H9 (cell line): Measurements from ENCODE around the gene PTTG2. TPM values are rescaled to one million over a fixed set of nuclear protein-coding genes. Genes with fewer than 3 reads are reported as not detected.

Experiments used
- DNase-seq: peaks from one replicate; pipeline ENCODE4 v3.0.0-alpha.2; 2017
- H2AFZ ChIP-seq: one replicate; pipeline ENCODE4 v1.6.1; 2013; ENCODE audit warnings: mild to moderate bottlenecking, low read length, control low read depth, moderate library complexity
- H2AK5ac ChIP-seq: 2 replicates; pipeline ENCODE4 v1.6.1; 2013; ENCODE audit warnings: low read length, control low read depth, mixed read lengths; ENCODE audit not compliant: insufficient read length
- H2BK120ac ChIP-seq: one replicate; pipeline ENCODE4 v1.6.1; 2013; ENCODE audit warnings: low read depth, mild to moderate bottlenecking, low read length, control low read depth, inconsistent platforms; ENCODE audit not compliant: poor library complexity, severe bottlenecking
- H2BK12ac ChIP-seq: 2 replicates; pipeline ENCODE4 v1.6.1; 2013; ENCODE audit warnings: low read length, control low read depth, mixed read lengths, low read depth; ENCODE audit not compliant: insufficient read length
- H2BK15ac ChIP-seq: 2 replicates; pipeline ENCODE4 v1.6.1; 2013; ENCODE audit warnings: low read depth, low read length, control low read depth
- H2BK20ac ChIP-seq: one replicate; pipeline ENCODE4 v1.6.1; 2013; ENCODE audit warnings: low read depth, mild to moderate bottlenecking, low read length, control low read depth, inconsistent platforms; ENCODE audit not compliant: poor library complexity, severe bottlenecking
- H2BK5ac ChIP-seq: 2 replicates; pipeline ENCODE4 v1.6.1; 2013; ENCODE audit warnings: low read length, control low read depth, mixed read lengths; ENCODE audit not compliant: insufficient read length
- H3K14ac ChIP-seq: 2 replicates; pipeline ENCODE4 v1.6.1; 2013; ENCODE audit warnings: low read length, control low read depth; ENCODE audit not compliant: insufficient read depth
- H3K18ac ChIP-seq: 2 replicates; pipeline ENCODE4 v1.6.1; 2013; ENCODE audit warnings: low read depth, mild to moderate bottlenecking, mixed read lengths, low read length, control low read depth; ENCODE audit not compliant: insufficient read length
- H3K23ac ChIP-seq: 2 replicates; pipeline ENCODE4 v1.6.1; 2013; ENCODE audit warnings: low read length, control low read depth, mixed read lengths, low read depth; ENCODE audit not compliant: insufficient read length
- H3K23me2 ChIP-seq: 2 replicates; pipeline ENCODE4 v1.6.1; 2013; ENCODE audit warnings: low read depth, mild to moderate bottlenecking, mixed read lengths, low read length, control low read depth; ENCODE audit not compliant: insufficient read length, poor library complexity, severe bottlenecking
- H3K27ac ChIP-seq: 2 replicates; pipeline ENCODE4 v1.5.1; 2013; ENCODE audit warnings: low read length, control low read depth, mixed read lengths, low read depth; ENCODE audit not compliant: insufficient read length
- H3K27me3 ChIP-seq: 2 replicates; pipeline ENCODE4 v1.6.1; 2013; ENCODE audit warnings: low read length, control low read depth, inconsistent platforms; ENCODE audit not compliant: insufficient read depth
- H3K4ac ChIP-seq: 2 replicates; pipeline ENCODE4 v1.6.1; 2013; ENCODE audit warnings: low read depth, mild to moderate bottlenecking, control low read depth, inconsistent platforms, low read length, moderate library complexity
- H3K4me1 ChIP-seq: 2 replicates; pipeline ENCODE4 v1.6.1; 2013; ENCODE audit warnings: low read length, control low read depth, inconsistent platforms; ENCODE audit not compliant: insufficient read depth
- H3K4me2 ChIP-seq: 2 replicates; pipeline ENCODE4 v1.6.1; 2013; ENCODE audit warnings: low read length, control low read depth, mixed read lengths; ENCODE audit not compliant: insufficient read length, insufficient read depth
- H3K56ac ChIP-seq: 2 replicates; pipeline ENCODE4 v1.6.1; 2013; ENCODE audit warnings: low read depth, mild to moderate bottlenecking, mixed read lengths, low read length, control low read depth; ENCODE audit not compliant: insufficient read length
- H3K79me1 ChIP-seq: 2 replicates; pipeline ENCODE4 v1.6.1; 2013; ENCODE audit warnings: low read depth, mild to moderate bottlenecking, moderate library complexity, low read length, control low read depth, inconsistent platforms; ENCODE audit not compliant: insufficient read depth, poor library complexity, severe bottlenecking
- H3K79me2 ChIP-seq: 2 replicates; pipeline ENCODE4 v1.6.1; 2013; ENCODE audit warnings: low read length, control low read depth, inconsistent platforms; ENCODE audit not compliant: insufficient read depth
- H3K9ac ChIP-seq: 2 replicates; pipeline ENCODE4 v1.6.1; 2013; ENCODE audit warnings: low read length, control low read depth, mixed read lengths; ENCODE audit not compliant: insufficient read length; ENCODE audit errors: extremely low read depth
- H3K9me3 ChIP-seq: one replicate; pipeline ENCODE4 v1.6.1; 2013; ENCODE audit warnings: low read depth, low read length, inconsistent platforms; ENCODE audit not compliant: control insufficient read depth
- H3T11ph ChIP-seq: one replicate; pipeline ENCODE4 v1.6.1; 2013; ENCODE audit warnings: mild to moderate bottlenecking, low read length, control low read depth, inconsistent platforms
- H4K20me1 ChIP-seq: one replicate; pipeline ENCODE4 v1.6.1; 2013; ENCODE audit not compliant: control insufficient read depth, insufficient read length, insufficient read depth
- H4K5ac ChIP-seq: 2 replicates; pipeline ENCODE4 v1.6.1; 2013; ENCODE audit warnings: low read depth, mild to moderate bottlenecking, mixed read lengths, low read length, control low read depth; ENCODE audit not compliant: insufficient read length
- H4K8ac ChIP-seq: replicated peaks from 2 replicates; pipeline ENCODE4 v1.6.1; 2013; ENCODE audit warnings: low read length, control low read depth, mixed read lengths, low read depth; ENCODE audit not compliant: insufficient read length
- H4K91ac ChIP-seq: 2 replicates; pipeline ENCODE4 v1.6.1; 2013; ENCODE audit warnings: low read depth, mild to moderate bottlenecking, moderate library complexity, mixed read lengths, low read length, control low read depth; ENCODE audit not compliant: insufficient read length
- H3K27ac Mint-ChIP-seq, 3 experiments: 2 replicates in 2 of 3; 3 replicates in 1 of 3; pipeline ENCODE4 v1.8.0; 2020 to 2021; ENCODE audit warnings: mixed read lengths in 3 of 3, mild to moderate bottlenecking in 1 of 3, moderate library complexity in 1 of 3
- H3K27me3 Mint-ChIP-seq: 2 replicates; pipeline ENCODE4 v1.8.0; 2021; ENCODE audit warnings: low read depth, mild to moderate bottlenecking, moderate library complexity, mixed read lengths
- H3K36me3 Mint-ChIP-seq, 3 experiments: 2 replicates in 2 of 3; 3 replicates in 1 of 3; pipeline ENCODE4 v1.8.0; 2020 to 2021; ENCODE audit warnings: low read depth in 3 of 3, mixed read lengths in 3 of 3; ENCODE audit not compliant: insufficient read depth in 1 of 3
- H3K4me1 Mint-ChIP-seq, 2 experiments: 2 replicates each; pipeline ENCODE4 v1.8.0; 2020; ENCODE audit warnings: mixed read lengths in 2 of 2
- H3K4me3 Mint-ChIP-seq, 2 experiments: 2 replicates in 1 of 2; 3 replicates in 1 of 2; pipeline ENCODE4 v1.8.0; 2020 to 2021; ENCODE audit warnings: mild to moderate bottlenecking in 2 of 2, mixed read lengths in 2 of 2, moderate library complexity in 1 of 2
- H3K9me3 Mint-ChIP-seq, 2 experiments: 2 replicates in 1 of 2; 3 replicates in 1 of 2; pipeline ENCODE4 v1.8.0; 2020; ENCODE audit warnings: mild to moderate bottlenecking in 2 of 2, mixed read lengths in 2 of 2, moderate library complexity in 1 of 2
- WGBS: extraction: QIAGEN DNeasy Blood & Tissue Kit; methylation state at CpG from one replicate; pipeline ENCODE4 v1.1.7; 2013; ENCODE audit warnings: missing lambda C conversion rate, low lambda C conversion rate, mixed read lengths; ENCODE audit not compliant: insufficient read length; ENCODE audit errors: extremely low coverage; 5-methylcytosine and 5-hydroxymethylcytosine counted together
- total RNA-seq: library from RNA; stranded (reverse); gene quantifications from 2 replicates; pipeline ENCODE4 v1.2.1, GENCODE V29; 2021
- TF ChIP-seq, protein P1 (sequence below): fragments of 200-600 bp; sonication (generic); conservative IDR thresholded peaks from 3 replicates; pipeline ENCODE4 v1.8.0; 2021; ENCODE audit warnings: antibody characterized with exemption, mild to moderate bottlenecking

PTTG2 gene
- total RNA-seq, 1 experiment from 2014 or later = not detected

DNA sequence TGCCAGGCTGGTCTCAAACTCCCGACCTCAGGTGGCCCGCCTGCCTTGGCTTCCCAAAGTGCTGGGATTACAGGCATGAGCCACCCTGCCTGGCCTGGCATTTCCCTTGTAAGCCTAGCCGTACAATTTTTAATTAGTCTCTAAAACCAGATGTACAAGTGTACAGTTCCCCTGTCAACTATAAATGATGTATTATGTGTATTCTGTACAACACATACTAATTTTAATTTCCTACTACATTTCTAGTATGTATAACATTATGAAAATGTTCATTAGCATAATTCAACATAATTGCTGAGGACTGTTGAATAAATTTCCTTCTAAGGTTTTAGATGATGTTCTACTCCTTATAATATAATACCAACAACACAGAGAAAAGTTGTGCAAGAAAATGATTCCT, 41.5 kb upstream of the PTTG2 start:
- TF ChIP-seq, protein P1, sequence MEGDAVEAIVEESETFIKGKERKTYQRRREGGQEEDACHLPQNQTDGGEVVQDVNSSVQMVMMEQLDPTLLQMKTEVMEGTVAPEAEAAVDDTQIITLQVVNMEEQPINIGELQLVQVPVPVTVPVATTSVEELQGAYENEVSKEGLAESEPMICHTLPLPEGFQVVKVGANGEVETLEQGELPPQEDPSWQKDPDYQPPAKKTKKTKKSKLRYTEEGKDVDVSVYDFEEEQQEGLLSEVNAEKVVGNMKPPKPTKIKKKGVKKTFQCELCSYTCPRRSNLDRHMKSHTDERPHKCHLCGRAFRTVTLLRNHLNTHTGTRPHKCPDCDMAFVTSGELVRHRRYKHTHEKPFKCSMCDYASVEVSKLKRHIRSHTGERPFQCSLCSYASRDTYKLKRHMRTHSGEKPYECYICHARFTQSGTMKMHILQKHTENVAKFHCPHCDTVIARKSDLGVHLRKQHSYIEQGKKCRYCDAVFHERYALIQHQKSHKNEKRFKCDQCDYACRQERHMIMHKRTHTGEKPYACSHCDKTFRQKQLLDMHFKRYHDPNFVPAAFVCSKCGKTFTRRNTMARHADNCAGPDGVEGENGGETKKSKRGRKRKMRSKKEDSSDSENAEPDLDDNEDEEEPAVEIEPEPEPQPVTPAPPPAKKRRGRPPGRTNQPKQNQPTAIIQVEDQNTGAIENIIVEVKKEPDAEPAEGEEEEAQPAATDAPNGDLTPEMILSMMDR = no peak
- no peak overlapping the region for H3K4ac ChIP-seq
- H2AFZ ChIP-seq = no peak overlapping the region
- H3K14ac ChIP-seq = no peak overlapping the region
- H2AK5ac ChIP-seq = no peak overlapping the region
- Mint-ChIP-seq H3K9me3 (no peaks in the 10 kb centered on the region), H3K4me3 (no peak overlapping the region), H3K36me3 (no peaks in the 10 kb centered on the region), H3K4me1 (no peaks in the 10 kb centered on the region; a peak in 1 of 4 replicates), H3K27me3 (0 out of 2 replicates have a peak, but pooled peaks cover 2% of the 10 kb centered on the region), H3K27ac (no peak overlapping the region)
- H2BK20ac ChIP-seq = no peak overlapping the region
- no peak overlapping the region for H2BK12ac ChIP-seq
- no CpG with 5 or more reads among the region's 3 CpGs for WGBS
- no peak overlapping the region for H2BK120ac ChIP-seq
- no peaks in the 10 kb centered on the region for H3K79me2 ChIP-seq
- DNase-seq = no peak
- no peaks in the 10 kb centered on the region for H3K79me1 ChIP-seq
- H3K27me3 ChIP-seq = no peaks in the 10 kb centered on the region
- H3K4me2 ChIP-seq = no peak overlapping the region
- H3K23ac ChIP-seq = no peak overlapping the region
- no peak overlapping the region for H4K91ac ChIP-seq
- no peaks in the 10 kb centered on the region for H3K9me3 ChIP-seq
- no peak overlapping the region for H3K18ac ChIP-seq
- no peaks in the 10 kb centered on the region for H3K4me1 ChIP-seq
- H3K27ac ChIP-seq = no peak overlapping the region
- H4K8ac ChIP-seq = no peak overlapping the region
- no peak overlapping the region for H2BK15ac ChIP-seq
- H4K5ac ChIP-seq = no peak overlapping the region
- no peak overlapping the region for H3T11ph ChIP-seq
- H3K9ac ChIP-seq = no peak overlapping the region
- no peaks in the 10 kb centered on the region for H3K23me2 ChIP-seq
- H4K20me1 ChIP-seq = no peaks in the 10 kb centered on the region
- H2BK5ac ChIP-seq = no peak overlapping the region
- H3K56ac ChIP-seq = no peak overlapping the region
